NCI-H2029 (cell line): ENCODE measurements around the gene GLG1.
"Not testable (repeated sequence)": the region's sequence is repeated elsewhere in the genome, so short reads cannot be mapped to it uniquely, and the experiment has no call there.

Source experiments
- DNase-seq: peaks from one replicate; lab custom pipeline; 2025; lab: John Stamatoyannopoulos, UW

Gene GLG1

GRCh38 chr16:74537746-74538145 is 69.2 kb downstream of the GLG1 start:
- DNase-seq, result not testable (repeated sequence)

GRCh38 chr16:74534650-74535049 is 72.3 kb downstream of the GLG1 start:
- not testable (repeated sequence) for DNase-seq

- DNase-seq, result no peak
Measured at GRCh38 chr16:74524926-74525325, 82.0 kb downstream of the GLG1 start.

GRCh38 chr16:74524117-74524516 is 82.8 kb downstream of the GLG1 start:
- DNase-seq, result no peak

GRCh38 chr16:74523706-74524105 is 83.2 kb downstream of the GLG1 start:
- DNase-seq, result not testable (repeated sequence)

GRCh38 chr16:74522160-74522559 is 84.8 kb downstream of the GLG1 start:
- DNase-seq, result no peak

- no peak for DNase-seq
Measured at GRCh38 chr16:74521691-74522090, 85.2 kb downstream of the GLG1 start.

- not testable (repeated sequence) for DNase-seq
Measured at GRCh38 chr16:74518934-74519333, 88.0 kb downstream of the GLG1 start.

GRCh38 chr16:74511961-74512360 is 95.0 kb downstream of the GLG1 start:
- no peak for DNase-seq

- no peak for DNase-seq
Measured at GRCh38 chr16:74505011-74505410, 101.9 kb downstream of the GLG1 start.

GRCh38 chr16:74503412-74503811 is 103.5 kb downstream of the GLG1 start:
- DNase-seq, result no peak

- no peak for DNase-seq
Measured at GRCh38 chr16:74501484-74502478, 105.1 kb downstream of the GLG1 start.

- no peak for DNase-seq
Measured at GRCh38 chr16:74500907-74501306, 106.0 kb downstream of the GLG1 start.

GRCh38 chr16:74499114-74499513 is 107.8 kb downstream of the GLG1 start:
- no peak for DNase-seq

- DNase-seq, result no peak
Measured at GRCh38 chr16:74497761-74498160, 109.2 kb downstream of the GLG1 start.

- DNase-seq, result no peak
Measured at GRCh38 chr16:74496054-74496453, 110.9 kb downstream of the GLG1 start.

- DNase-seq, result no peak
Measured at GRCh38 chr16:74492976-74493375, 113.9 kb downstream of the GLG1 start.

GRCh38 chr16:74487634-74488495 is 119.0 kb downstream of the GLG1 start:
- no peak for DNase-seq

- no peak for DNase-seq
Measured at GRCh38 chr16:74485916-74486315, 121.0 kb downstream of the GLG1 start.

GRCh38 chr16:74480150-74481029 is 126.5 kb downstream of the GLG1 start:
- DNase-seq, result no peak

GRCh38 chr16:74477226-74477625 is 129.7 kb downstream of the GLG1 start:
- DNase-seq, result no peak

- DNase-seq, result no peak
Measured at GRCh38 chr16:74474416-74474815, 132.5 kb downstream of the GLG1 start.
